Coronary artery (tissue), 2 donors: ENCODE data around the gene GRHL3.

Source experiments
- DNase-seq: peaks from one replicate; pipeline ENCODE4 v3.0.0-alpha.2; 2017; ENCODE audit warnings: low spot score
- H3K27ac ChIP-seq, 2 donors: fragments of 200-600 bp; sonication (generic); one replicate each; pipeline ENCODE4 v1.5.1; 2016 to 2019
- H3K4me3 ChIP-seq: fragments of 200-600 bp; sonication (generic); 2 replicates; pipeline ENCODE4 v1.5.1; 2016; ENCODE audit warnings: mild to moderate bottlenecking, moderate library complexity
- CTCF ChIP-seq: fragments of 200-600 bp; sonication (generic); IDR thresholded peaks from one replicate; pipeline ENCODE4 v1.5.1; 2019; ENCODE audit warnings: antibody characterized with exemption

Gene GRHL3

GRCh38 chr1:24308365-24309015, 10.7 kb upstream of the GRHL3 start:
- no peak for DNase-seq
- Histone ChIP-seq H3K27ac (no peak overlapping the region), H3K4me3 (no peak overlapping the region)
- no peak for TF ChIP-seq CTCF

GRCh38 chr1:24309762-24310485, 9.2 kb upstream of the GRHL3 start:
- Histone ChIP-seq H3K4me3 (no peak overlapping the region), H3K27ac (no peak overlapping the region)
- DNase-seq: no peak
- TF ChIP-seq CTCF: no peak

- no peak for DNase-seq
- H3K4me3 ChIP-seq: no peak overlapping the region
- no peak for TF ChIP-seq CTCF
- no peak overlapping the region for H3K27ac ChIP-seq
Observed at GRCh38 chr1:24311234-24311633, 7.9 kb upstream of the GRHL3 start.

GRCh38 chr1:24311741-24312140, 7.4 kb upstream of the GRHL3 start:
- Histone ChIP-seq H3K4me3 (no peak overlapping the region), H3K27ac (no peak overlapping the region)
- TF ChIP-seq CTCF: no peak
- no peak for DNase-seq

GRCh38 chr1:24315391-24315790, 3.8 kb upstream of the GRHL3 start:
- TF ChIP-seq CTCF: no peak
- no peak for DNase-seq
- Histone ChIP-seq H3K27ac (no peak overlapping the region), H3K4me3 (no peak overlapping the region)

- H3K27ac ChIP-seq: no peak overlapping the region
- no peak for DNase-seq
Observed at GRCh38 chr1:24316645-24317044, 2.5 kb upstream of the GRHL3 start.

More at GRCh38 chr1:24316645-24317044, 2.5 kb upstream of the GRHL3 start:
- no peak for TF ChIP-seq CTCF
- no peak overlapping the region for H3K4me3 ChIP-seq
